ENCODE measurements around the gene SLC16A1. TPM values are rescaled to one million over a fixed set of nuclear protein-coding genes. Genes with fewer than 3 reads are reported as not detected.

SLC16A1 gene
- total and polyA plus RNA-seq, 2 experiments from 2014 or later = 231 to 593 TPM

- TF ChIP-seq STAT1 (IDR thresholded peaks at IDR 0.05; ENCODE audit: unreplicated experiment) (no peak), EZH2 (IDR thresholded peaks at IDR 0.05; ENCODE audit: low read depth, unreplicated experiment) (no peak), REST (IDR thresholded peaks at IDR 0.05; ENCODE audit: unreplicated experiment) (no peak), ZNF331 (CRISPR knock-in tag; IDR thresholded peaks at IDR 0.05; ENCODE audit: low read depth) (no peak), CTCF (conservative IDR thresholded peaks at IDR 0.05; ENCODE audit: low read depth in 2 of 2) (no peak), ZNF114 (CRISPR knock-in tag; IDR thresholded peaks at IDR 0.05) (no peak), CREB1 (CRISPR knock-in tag; IDR thresholded peaks at IDR 0.05; ENCODE audit: low read depth) (no peak), ETS1 (IDR thresholded peaks at IDR 0.05) (no peak), NANOG (IDR thresholded peaks at IDR 0.05; ENCODE audit: borderline replicate concordance) (no peak), JUNB (IDR thresholded peaks at IDR 0.05; ENCODE audit: unreplicated experiment) (no peak), POLR2AphosphoS5 (IDR thresholded peaks at IDR 0.05; ENCODE audit: low read depth) (no peak), ZNF462 (CRISPR knock-in tag; IDR thresholded peaks at IDR 0.05) (no peak), EZH2phosphoT487 (IDR thresholded peaks at IDR 0.05; ENCODE audit: unreplicated experiment) (no peak)
- Histone ChIP-seq H3K4me2 (no peak overlapping the region), H3F3A (replicated peaks; ENCODE audit: low read depth) (0 out of 2 replicates have a peak, but pooled peaks cover 2% of the 10 kb centered on the region), H3K27me3 (ENCODE audit: insufficient read depth) (no peaks in the 10 kb centered on the region), H3K79me2 (replicated peaks; ENCODE audit: insufficient read depth) (no peaks in the 10 kb centered on the region), H3K4me3 (no peak overlapping the region), H3K9me2 (ENCODE audit: insufficient read depth) (peaks cover 11% of the 10 kb centered on the region; the same call in 1 of the 2 replicates), H3K36me3 (ENCODE audit: insufficient read depth) (no peaks in the 10 kb centered on the region), H4K20me1 (replicated peaks; ENCODE audit: insufficient read depth) (no peaks in the 10 kb centered on the region), H2AFZ (no peak overlapping the region), H3K27ac (ENCODE audit: low read depth) (no peak overlapping the region), H3K4me1 (ENCODE audit: insufficient read depth) (peaks cover 17% of the 10 kb centered on the region)
- no peak for DNase-seq (ENCODE audit: low spot score)
- Mint-ChIP-seq H3K9me3 (no peaks in the 10 kb centered on the region), H3K36me3 (ENCODE audit: low read depth) (no peaks in the 10 kb centered on the region), H3K27ac (peak overlapping the region; percentile 26; the same call in 1 of the 2 replicates), H3K27me3 (ENCODE audit: insufficient read depth, low read depth, poor library complexity) (peaks cover 4% of the 10 kb centered on the region), H3K4me3 (no peak overlapping the region), H3K4me1 (peaks cover 25% of the 10 kb centered on the region)
- ATAC-seq = no peak
Observed at GRCh38 chr1:112868191-112868590, 87.8 kb downstream of the SLC16A1 start.

Data from GM23338 (cell line).